Measurements from ENCODE around the gene CHN2.

DNA sequence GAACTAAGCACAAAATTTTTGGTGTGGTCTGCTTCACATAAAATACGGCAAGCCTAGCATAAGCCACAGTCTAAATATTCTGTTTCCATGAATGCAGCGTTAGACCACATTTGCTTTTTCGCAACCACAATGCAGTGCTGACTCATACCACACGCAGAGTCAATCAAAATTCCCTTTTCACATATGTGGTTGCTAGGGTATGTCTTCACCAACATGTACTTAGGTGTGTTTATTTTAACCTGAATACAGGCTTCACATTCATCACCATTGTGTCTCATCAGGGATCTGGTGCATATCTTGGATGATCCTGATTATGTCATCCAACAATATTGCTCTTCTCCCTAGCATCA is 90.8 kb downstream of the CHN2 start:
- TF ChIP-seq SMC3 (conservative IDR thresholded peaks at IDR 0.05; ENCODE audit: poor library complexity) = no peak
- no peak for TF ChIP-seq POLR2AphosphoS5 (IDR thresholded peaks at IDR 0.05)
- TF ChIP-seq, protein P1, sequence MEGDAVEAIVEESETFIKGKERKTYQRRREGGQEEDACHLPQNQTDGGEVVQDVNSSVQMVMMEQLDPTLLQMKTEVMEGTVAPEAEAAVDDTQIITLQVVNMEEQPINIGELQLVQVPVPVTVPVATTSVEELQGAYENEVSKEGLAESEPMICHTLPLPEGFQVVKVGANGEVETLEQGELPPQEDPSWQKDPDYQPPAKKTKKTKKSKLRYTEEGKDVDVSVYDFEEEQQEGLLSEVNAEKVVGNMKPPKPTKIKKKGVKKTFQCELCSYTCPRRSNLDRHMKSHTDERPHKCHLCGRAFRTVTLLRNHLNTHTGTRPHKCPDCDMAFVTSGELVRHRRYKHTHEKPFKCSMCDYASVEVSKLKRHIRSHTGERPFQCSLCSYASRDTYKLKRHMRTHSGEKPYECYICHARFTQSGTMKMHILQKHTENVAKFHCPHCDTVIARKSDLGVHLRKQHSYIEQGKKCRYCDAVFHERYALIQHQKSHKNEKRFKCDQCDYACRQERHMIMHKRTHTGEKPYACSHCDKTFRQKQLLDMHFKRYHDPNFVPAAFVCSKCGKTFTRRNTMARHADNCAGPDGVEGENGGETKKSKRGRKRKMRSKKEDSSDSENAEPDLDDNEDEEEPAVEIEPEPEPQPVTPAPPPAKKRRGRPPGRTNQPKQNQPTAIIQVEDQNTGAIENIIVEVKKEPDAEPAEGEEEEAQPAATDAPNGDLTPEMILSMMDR (IDR thresholded peaks at IDR 0.05; ENCODE audit: poor library complexity, severe bottlenecking) = no peak
- no peak for TF ChIP-seq MXI1 (conservative IDR thresholded peaks at IDR 0.05; ENCODE audit: poor library complexity, severe bottlenecking)
- TF ChIP-seq EP300 (conservative IDR thresholded peaks at IDR 0.05; ENCODE audit: poor library complexity, severe bottlenecking) = no peak
- TF ChIP-seq TAF1 (IDR thresholded peaks at IDR 0.05; ENCODE audit: low read depth) = no peak
- no peak for TF ChIP-seq EZH2 (IDR thresholded peaks at IDR 0.05; ENCODE audit: borderline replicate concordance, insufficient read depth, low read length, poor library complexity, severe bottlenecking)
- TF ChIP-seq, protein P2, sequence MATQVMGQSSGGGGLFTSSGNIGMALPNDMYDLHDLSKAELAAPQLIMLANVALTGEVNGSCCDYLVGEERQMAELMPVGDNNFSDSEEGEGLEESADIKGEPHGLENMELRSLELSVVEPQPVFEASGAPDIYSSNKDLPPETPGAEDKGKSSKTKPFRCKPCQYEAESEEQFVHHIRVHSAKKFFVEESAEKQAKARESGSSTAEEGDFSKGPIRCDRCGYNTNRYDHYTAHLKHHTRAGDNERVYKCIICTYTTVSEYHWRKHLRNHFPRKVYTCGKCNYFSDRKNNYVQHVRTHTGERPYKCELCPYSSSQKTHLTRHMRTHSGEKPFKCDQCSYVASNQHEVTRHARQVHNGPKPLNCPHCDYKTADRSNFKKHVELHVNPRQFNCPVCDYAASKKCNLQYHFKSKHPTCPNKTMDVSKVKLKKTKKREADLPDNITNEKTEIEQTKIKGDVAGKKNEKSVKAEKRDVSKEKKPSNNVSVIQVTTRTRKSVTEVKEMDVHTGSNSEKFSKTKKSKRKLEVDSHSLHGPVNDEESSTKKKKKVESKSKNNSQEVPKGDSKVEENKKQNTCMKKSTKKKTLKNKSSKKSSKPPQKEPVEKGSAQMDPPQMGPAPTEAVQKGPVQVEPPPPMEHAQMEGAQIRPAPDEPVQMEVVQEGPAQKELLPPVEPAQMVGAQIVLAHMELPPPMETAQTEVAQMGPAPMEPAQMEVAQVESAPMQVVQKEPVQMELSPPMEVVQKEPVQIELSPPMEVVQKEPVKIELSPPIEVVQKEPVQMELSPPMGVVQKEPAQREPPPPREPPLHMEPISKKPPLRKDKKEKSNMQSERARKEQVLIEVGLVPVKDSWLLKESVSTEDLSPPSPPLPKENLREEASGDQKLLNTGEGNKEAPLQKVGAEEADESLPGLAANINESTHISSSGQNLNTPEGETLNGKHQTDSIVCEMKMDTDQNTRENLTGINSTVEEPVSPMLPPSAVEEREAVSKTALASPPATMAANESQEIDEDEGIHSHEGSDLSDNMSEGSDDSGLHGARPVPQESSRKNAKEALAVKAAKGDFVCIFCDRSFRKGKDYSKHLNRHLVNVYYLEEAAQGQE (IDR thresholded peaks at IDR 0.05; ENCODE audit: borderline replicate concordance) = no peak
